Renal pelvis (tissue), 4 donors: ENCODE results near the gene RBM22. TPM values are rescaled to one million over a fixed set of nuclear protein-coding genes. Genes with fewer than 3 reads are reported as not detected.

Experiments used
- DNase-seq: peaks from one replicate; pipeline ENCODE4 v3.0.0-alpha.2; 2013
- polyA plus RNA-seq, 3 donors: library from polyadenylated mRNA; unstranded; fragments of 120-200 nt; gene quantifications; one replicate each; pipeline ENCODE4 v1.2.1, GENCODE V29; 2013; ENCODE audit not compliant: insufficient read length in 3 of 3

RBM22 gene
- polyA plus RNA-seq, 3 donors: 69.8 to 88.6 (median 78.0) TPM

- DNase-seq: no peak
Measured at GRCh38 chr5:150690760-150691159, 10.1 kb downstream of the RBM22 start.

GRCh38 chr5:150689120-150689519 is 11.7 kb downstream of the RBM22 start:
- DNase-seq: no peak

GRCh38 chr5:150676578-150676977 is 24.3 kb downstream of the RBM22 start:
- DNase-seq: no peak

- DNase-seq: no peak
Measured at GRCh38 chr5:150675069-150675468, 25.8 kb downstream of the RBM22 start.

GRCh38 chr5:150674341-150674821 is 26.5 kb downstream of the RBM22 start:
- DNase-seq: no peak

GRCh38 chr5:150672884-150673275 is 28.0 kb downstream of the RBM22 start:
- DNase-seq: no peak

GRCh38 chr5:150672237-150672883 is 28.5 kb downstream of the RBM22 start:
- DNase-seq: no peak

GRCh38 chr5:150671509-150672236 is 29.2 kb downstream of the RBM22 start:
- no peak for DNase-seq

- no peak for DNase-seq
Measured at GRCh38 chr5:150670948-150671310, 29.9 kb downstream of the RBM22 start.

GRCh38 chr5:150670275-150670947 is 30.5 kb downstream of the RBM22 start:
- DNase-seq: no peak

- no peak for DNase-seq
Measured at GRCh38 chr5:150665044-150665443, 35.8 kb downstream of the RBM22 start.

GRCh38 chr5:150663936-150664335 is 36.9 kb downstream of the RBM22 start:
- DNase-seq: no peak

- DNase-seq: no peak
Measured at GRCh38 chr5:150662731-150663516, 37.9 kb downstream of the RBM22 start.

GRCh38 chr5:150661821-150662596 is 38.9 kb downstream of the RBM22 start:
- DNase-seq: no peak

- no peak for DNase-seq
Measured at GRCh38 chr5:150661086-150661485, 39.8 kb downstream of the RBM22 start, which contains the start of gene MYOZ3. MYOZ3 (plus strand) TSS chr5:150661251; CDS start chr5:150662942, 1,691 bp downstream.

GRCh38 chr5:150660108-150660831 is 40.6 kb downstream of the RBM22 start:
- DNase-seq: no peak

- DNase-seq: no peak
Measured at GRCh38 chr5:150659360-150660107, 41.3 kb downstream of the RBM22 start.

- DNase-seq: no peak
Measured at GRCh38 chr5:150658699-150659265, 42.1 kb downstream of the RBM22 start.

- no peak for DNase-seq
Measured at GRCh38 chr5:150658121-150658520, 42.7 kb downstream of the RBM22 start.
